ENCODE measurements around the gene TSPAN15. TPM values are rescaled to one million over a fixed set of nuclear protein-coding genes. Genes with fewer than 3 reads are reported as not detected.
"Not testable (repeated sequence)": the region's sequence is repeated elsewhere in the genome, so short reads cannot be mapped to it uniquely, and the experiment has no call there.

TSPAN15 gene
- total RNA-seq, 2 experiments from 2014 or later = 9.0 to 9.1 TPM

- Mint-ChIP-seq H3K27ac (no peak overlapping the region), H3K4me1 (peaks cover 8% of the 10 kb centered on the region), H3K36me3 (ENCODE audit: low read depth) (no peaks in the 10 kb centered on the region), H3K27me3 (peaks cover 10% of the 10 kb centered on the region), H3K9me3 (no peaks in the 10 kb centered on the region), H3K4me3 (no peak overlapping the region)
- ChIA-PET POLR2A (no interaction called here), CTCF (no interaction called here)
- no peak for DNase-seq
Observed at GRCh38 chr10:69474742-69475432, 23.6 kb downstream of the TSPAN15 start.

DNA sequence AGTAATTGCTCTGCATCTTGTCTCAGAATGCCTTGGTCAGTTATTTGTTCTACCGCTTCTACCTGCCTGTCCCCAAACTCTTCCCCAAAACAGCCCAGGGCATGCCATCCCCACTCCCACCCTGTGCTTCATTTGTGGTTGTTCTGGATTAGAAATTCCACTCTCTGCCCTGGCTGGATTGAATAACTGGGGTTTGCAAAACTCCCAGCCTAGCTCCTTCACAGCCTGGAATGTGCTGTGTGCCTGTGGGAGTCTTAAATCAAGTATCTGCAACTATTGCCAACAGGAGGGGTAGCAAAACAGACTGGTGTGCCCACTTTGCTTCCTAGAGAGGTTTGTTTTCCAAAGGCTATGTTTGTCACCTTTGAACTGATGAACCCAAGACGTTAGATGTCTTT is 24.2 kb downstream of the TSPAN15 start:
- Mint-ChIP-seq H3K36me3 (ENCODE audit: low read depth) (no peaks in the 10 kb centered on the region), H3K27me3 (peaks cover 10% of the 10 kb centered on the region), H3K9me3 (no peaks in the 10 kb centered on the region), H3K4me1 (peaks cover 6% of the 10 kb centered on the region), H3K27ac (no peak overlapping the region), H3K4me3 (no peak overlapping the region)
- DNase-seq = no peak
- ChIA-PET CTCF (no interaction called here), POLR2A (no interaction called here)

GRCh38 chr10:69477968-69478597 is 26.8 kb downstream of the TSPAN15 start:
- ChIA-PET POLR2A (no interaction called here), CTCF (no interaction called here)
- H3K4me1 Mint-ChIP-seq = no peaks in the 10 kb centered on the region
- no peak overlapping the region for H3K4me3 Mint-ChIP-seq
- H3K9me3 Mint-ChIP-seq = no peaks in the 10 kb centered on the region
- no peaks in the 10 kb centered on the region for H3K27me3 Mint-ChIP-seq
- H3K27ac Mint-ChIP-seq = no peak overlapping the region
- H3K36me3 Mint-ChIP-seq (ENCODE audit: low read depth) = no peaks in the 10 kb centered on the region
- no peak for DNase-seq

DNA sequence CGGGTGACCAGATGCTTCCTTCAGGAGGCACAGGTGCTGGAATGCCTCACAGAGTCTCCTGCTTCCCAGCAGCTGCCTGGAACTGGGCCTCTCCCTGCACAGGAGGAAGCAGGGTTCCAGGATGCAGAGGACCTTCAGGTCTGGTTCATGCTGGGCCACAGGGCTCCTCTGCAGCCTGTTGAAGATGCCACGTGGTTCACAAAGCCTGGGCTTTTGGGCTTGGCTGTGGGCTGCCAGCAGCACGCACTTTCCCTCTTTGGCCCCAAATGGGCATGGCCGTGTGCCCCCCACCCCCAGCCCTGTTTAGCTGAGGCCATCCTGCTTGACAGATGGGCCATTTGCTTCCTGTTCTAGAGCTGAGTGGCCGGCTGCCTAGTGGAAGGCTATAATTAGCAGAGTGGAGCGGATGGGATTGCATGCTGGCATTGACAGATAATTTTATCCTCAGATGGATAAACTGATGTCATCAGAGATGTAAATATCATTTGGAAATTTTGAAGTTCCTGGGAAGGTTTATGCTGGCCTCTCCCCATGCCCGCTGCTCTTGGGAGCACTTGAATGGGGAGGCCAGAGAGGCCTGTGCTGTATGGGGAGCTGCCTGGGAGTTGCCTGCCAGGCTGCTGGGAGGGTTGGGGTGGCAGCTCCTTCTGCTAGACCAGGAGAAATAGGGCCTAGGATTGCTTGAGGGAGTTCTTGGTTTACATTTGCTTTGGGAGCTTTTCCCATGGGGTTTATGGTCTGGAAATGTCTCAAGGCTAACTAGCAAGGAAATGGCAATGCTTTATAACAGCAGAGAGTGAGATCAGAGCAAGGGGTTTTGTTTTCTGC is 28.2 kb downstream of the TSPAN15 start:
- Mint-ChIP-seq H3K4me1 (no peaks in the 10 kb centered on the region), H3K36me3 (ENCODE audit: low read depth) (no peaks in the 10 kb centered on the region), H3K27ac (no peak overlapping the region), H3K27me3 (no peaks in the 10 kb centered on the region), H3K4me3 (no peak overlapping the region), H3K9me3 (no peaks in the 10 kb centered on the region)
- DNase-seq = no peak
- ChIA-PET CTCF (interaction anchor here (1.3 kb wide), 1 partner anchor 29 kb away, joined by 3 read pairs; no protein-coding TSS in a partner anchor), POLR2A (no interaction called here)

GRCh38 chr10:69480068-69480412 is 28.8 kb downstream of the TSPAN15 start:
- Mint-ChIP-seq H3K4me3 (no peak overlapping the region), H3K36me3 (ENCODE audit: low read depth) (no peaks in the 10 kb centered on the region), H3K4me1 (no peaks in the 10 kb centered on the region), H3K9me3 (no peaks in the 10 kb centered on the region), H3K27ac (no peak overlapping the region), H3K27me3 (no peaks in the 10 kb centered on the region)
- POLR2A ChIA-PET = no interaction called here
- CTCF ChIA-PET = interaction anchor here (1.3 kb wide), 1 partner anchor 30 kb away, joined by 3 read pairs; no protein-coding TSS in a partner anchor
- DNase-seq = no peak

GRCh38 chr10:69481305-69481704 is 30.0 kb downstream of the TSPAN15 start:
- DNase-seq = no peak
- no peak overlapping the region for H3K27ac Mint-ChIP-seq
- ChIA-PET POLR2A (no interaction called here), CTCF (no interaction called here)
- H3K4me1 Mint-ChIP-seq = no peaks in the 10 kb centered on the region
- no peaks in the 10 kb centered on the region for H3K36me3 Mint-ChIP-seq (ENCODE audit: low read depth)
- H3K9me3 Mint-ChIP-seq = no peaks in the 10 kb centered on the region
- H3K27me3 Mint-ChIP-seq = no peaks in the 10 kb centered on the region
- no peak overlapping the region for H3K4me3 Mint-ChIP-seq

DNA sequence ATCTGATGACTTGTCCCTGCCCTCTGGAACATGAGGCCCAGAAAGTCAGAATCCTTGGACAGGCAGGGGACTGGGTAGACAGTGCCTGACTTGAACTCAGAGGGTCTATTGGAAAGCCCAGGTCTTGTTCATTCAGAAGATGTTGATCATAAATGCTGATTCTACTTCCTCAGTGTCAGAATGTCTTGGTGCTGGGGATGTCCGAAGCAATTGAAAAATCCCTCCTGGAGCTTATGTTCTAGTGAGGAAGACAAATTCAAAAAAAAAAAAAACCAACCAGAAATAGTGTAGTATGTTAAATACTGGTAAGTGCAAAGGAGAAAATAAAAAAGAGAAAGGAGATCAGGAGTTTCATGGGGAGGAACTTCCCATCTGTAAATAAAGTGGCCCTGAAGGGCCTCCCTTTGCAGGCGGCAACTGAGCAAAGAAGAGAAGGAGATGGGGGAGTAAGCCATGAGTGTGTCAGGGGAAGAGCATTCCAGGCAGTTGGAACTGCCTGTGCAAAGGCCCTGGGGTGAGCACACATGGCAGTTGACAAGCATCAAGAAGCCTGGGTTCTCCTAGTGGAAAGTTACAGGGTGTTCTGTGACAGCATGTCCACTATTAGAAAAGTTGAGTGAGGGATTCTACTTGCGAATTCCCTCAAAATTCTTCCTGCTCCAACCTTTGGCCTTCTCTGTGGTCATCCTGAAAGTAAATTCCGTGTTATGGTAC is 30.7 kb downstream of the TSPAN15 start:
- ChIA-PET CTCF (no interaction called here), POLR2A (no interaction called here)
- Mint-ChIP-seq H3K36me3 (ENCODE audit: low read depth) (no peaks in the 10 kb centered on the region), H3K27me3 (no peaks in the 10 kb centered on the region), H3K9me3 (no peaks in the 10 kb centered on the region), H3K4me3 (no peak overlapping the region), H3K27ac (no peak overlapping the region), H3K4me1 (no peaks in the 10 kb centered on the region)
- DNase-seq = no peak

DNA sequence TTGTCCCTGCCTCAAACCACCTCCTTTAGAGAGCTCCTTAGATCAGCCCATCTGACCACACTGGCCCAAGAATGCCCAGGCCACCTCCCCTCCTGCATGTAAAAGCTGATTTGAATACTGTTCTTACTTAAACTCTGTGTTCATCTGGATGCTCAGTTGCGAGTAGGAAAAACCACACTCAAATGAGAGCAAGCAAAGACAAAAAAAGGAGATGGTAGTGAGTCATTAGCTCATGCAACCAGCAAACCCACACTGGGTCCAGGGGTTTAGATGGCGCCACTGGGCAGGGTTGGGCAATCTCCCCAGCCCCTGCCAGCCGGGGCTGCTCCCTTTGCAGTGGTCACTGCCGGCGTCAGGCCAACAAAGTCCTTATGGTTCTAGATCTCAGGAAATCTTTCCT is 32.7 kb downstream of the TSPAN15 start:
- Mint-ChIP-seq H3K4me1 (no peaks in the 10 kb centered on the region), H3K4me3 (no peak overlapping the region), H3K9me3 (peaks cover 10% of the 10 kb centered on the region), H3K27ac (no peak overlapping the region), H3K36me3 (ENCODE audit: low read depth) (peaks cover 10% of the 10 kb centered on the region), H3K27me3 (no peaks in the 10 kb centered on the region)
- DNase-seq = no peak
- POLR2A ChIA-PET = no interaction called here
- CTCF ChIA-PET = interaction anchor here (1.3 kb wide), 1 partner anchor 76 kb away, joined by 3 read pairs; no protein-coding TSS in a partner anchor

- POLR2A ChIA-PET = no interaction called here
Observed at GRCh38 chr10:69484736-69485135, 33.5 kb downstream of the TSPAN15 start.

DNA sequence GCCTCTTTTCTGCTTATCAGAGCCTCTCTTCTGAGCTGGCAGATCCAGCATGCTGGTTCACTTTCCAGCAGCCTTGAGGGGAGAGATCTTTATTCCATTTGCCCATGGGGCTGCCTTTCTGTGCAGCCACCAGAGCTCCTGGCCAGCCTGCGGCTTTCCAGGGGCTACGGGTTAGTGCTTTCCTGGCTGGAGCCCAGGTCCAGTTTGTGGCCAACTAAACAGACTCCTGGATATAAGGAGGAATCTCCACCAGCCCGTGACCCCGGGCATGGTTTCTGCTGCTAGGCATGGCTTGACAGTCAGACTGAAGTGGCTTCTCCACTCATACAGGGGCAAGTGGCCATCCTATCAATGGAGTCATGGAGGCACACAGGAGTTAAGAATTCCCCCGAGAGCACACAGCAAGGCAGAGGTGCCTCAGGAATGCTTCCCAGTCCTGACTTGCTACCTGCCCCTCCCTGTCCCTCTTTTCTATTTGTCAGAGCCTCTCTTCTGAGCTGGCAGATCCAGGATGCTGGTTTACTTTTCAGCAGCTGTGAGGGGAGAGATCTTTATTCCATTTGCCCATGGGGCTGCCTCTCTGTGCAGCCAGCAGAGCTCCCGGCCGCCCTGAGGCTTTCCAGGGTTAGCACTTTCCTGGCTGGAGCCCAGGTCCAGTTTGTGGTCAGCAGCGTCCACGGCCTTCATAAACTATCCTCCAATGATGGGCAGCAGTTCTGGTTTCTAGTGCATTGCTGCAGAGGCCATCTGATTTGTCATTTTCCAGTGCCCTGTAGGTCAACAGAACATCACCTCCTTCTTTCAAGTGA is 35.9 kb downstream of the TSPAN15 start:
- peaks cover 10% of the 10 kb centered on the region for H3K9me3 Mint-ChIP-seq
- POLR2A ChIA-PET = no interaction called here

More at GRCh38 chr10:69484736-69485135, 33.5 kb downstream of the TSPAN15 start:
- CTCF ChIA-PET = interaction anchor here (0.7 to 1.3 kb wide), 2 partner anchors 76 to 152 kb away, joined by 3 read pairs; no protein-coding TSS in a partner anchor
- H3K27ac Mint-ChIP-seq = no peak overlapping the region
- peaks cover 10% of the 10 kb centered on the region for H3K36me3 Mint-ChIP-seq (ENCODE audit: low read depth)
- DNase-seq = no peak
- no peaks in the 10 kb centered on the region for H3K27me3 Mint-ChIP-seq
- H3K4me1 Mint-ChIP-seq = no peaks in the 10 kb centered on the region
- H3K4me3 Mint-ChIP-seq = no peak overlapping the region
- peaks cover 10% of the 10 kb centered on the region for H3K9me3 Mint-ChIP-seq

GRCh38 chr10:69488149-69488844 is 37.0 kb downstream of the TSPAN15 start:
- H3K4me1 Mint-ChIP-seq, POLR2A ChIA-PET, H3K4me3 Mint-ChIP-seq, H3K9me3 Mint-ChIP-seq, DNase-seq, H3K27me3 Mint-ChIP-seq, CTCF ChIA-PET, H3K27ac Mint-ChIP-seq: not testable (repeated sequence)
- peaks cover 10% of the 10 kb centered on the region for H3K36me3 Mint-ChIP-seq (ENCODE audit: low read depth)

More for the DNA sequence above, 35.9 kb downstream of the TSPAN15 start:
- CTCF ChIA-PET = no interaction called here
- Mint-ChIP-seq H3K4me3 (no peak overlapping the region), H3K36me3 (ENCODE audit: low read depth) (peaks cover 10% of the 10 kb centered on the region), H3K27me3 (no peaks in the 10 kb centered on the region), H3K27ac (no peak overlapping the region), H3K4me1 (peaks cover 4% of the 10 kb centered on the region)
- DNase-seq = no peak

- peaks cover 10% of the 10 kb centered on the region for H3K36me3 Mint-ChIP-seq (ENCODE audit: low read depth)
- DNase-seq, H3K27me3 Mint-ChIP-seq, POLR2A ChIA-PET, H3K4me1 Mint-ChIP-seq, H3K4me3 Mint-ChIP-seq, CTCF ChIA-PET, H3K9me3 Mint-ChIP-seq, H3K27ac Mint-ChIP-seq: not testable (repeated sequence)
Observed at GRCh38 chr10:69488856-69489255, 37.6 kb downstream of the TSPAN15 start.
